NCI-H2196 (cell line): ENCODE measurements around the gene RPS18.
"Not testable (repeated sequence)": the region's sequence is repeated elsewhere in the genome, so short reads cannot be mapped to it uniquely, and the experiment has no call there.

Experiments
- DNase-seq: peaks from one replicate; lab custom pipeline; 2025; ENCODE audit not compliant: unreplicated experiment; lab: John Stamatoyannopoulos, UW

Gene RPS18

DNA sequence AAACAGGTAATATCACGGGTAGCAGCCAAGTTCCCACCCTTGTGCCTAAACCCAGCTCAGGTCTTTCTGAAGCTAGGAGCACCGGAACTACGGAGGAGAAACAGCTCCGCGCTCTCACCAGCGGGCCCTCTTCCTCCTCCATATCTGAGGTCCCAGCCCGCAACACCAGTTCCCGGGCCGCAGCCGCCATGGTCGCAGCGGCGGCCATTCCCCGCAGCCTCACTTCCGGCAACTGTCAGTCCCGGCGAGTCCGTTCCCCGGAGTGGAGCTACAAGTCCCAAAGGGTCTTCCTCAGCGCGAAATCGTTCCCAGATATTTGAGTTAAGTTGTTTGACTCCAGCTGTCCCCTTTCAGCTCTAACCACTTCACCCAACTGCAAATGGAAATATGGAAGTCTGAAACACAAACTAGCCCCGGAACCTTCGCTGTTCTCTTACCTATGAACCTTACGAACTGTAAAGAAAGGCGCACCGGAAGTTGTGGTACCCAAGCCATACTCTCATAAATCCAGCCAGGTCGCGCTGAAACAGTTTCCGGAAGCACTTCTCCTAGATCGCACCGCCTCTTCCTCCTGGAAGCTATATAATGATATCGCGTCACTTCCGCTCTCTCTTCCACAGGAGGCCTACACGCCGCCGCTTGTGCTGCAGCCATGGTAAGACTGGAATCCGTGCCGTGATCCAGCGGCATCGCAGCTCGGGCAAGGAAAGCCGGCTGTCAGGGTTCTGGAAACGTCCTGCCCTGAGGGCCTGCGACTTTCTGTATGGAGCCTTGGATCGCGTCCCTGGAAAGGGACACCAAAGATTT is at the start of gene RPS18, which contains the start of gene VPS52:
Gene RPS18 (plus strand): TSS at position 608 of the 807 bp plus-strand sequence. CDS start 45 bp downstream, at position 653.
Gene VPS52 (minus strand): TSS at position 409 of the 807 bp plus-strand sequence. CDS start 201 bp downstream, at position 208.
- peak; percentile 99 for DNase-seq

- not testable (repeated sequence) for DNase-seq
These were observed 45.3 kb upstream of the RPS18 start for GRCh38 chr6:33226503-33227120.

DNA sequence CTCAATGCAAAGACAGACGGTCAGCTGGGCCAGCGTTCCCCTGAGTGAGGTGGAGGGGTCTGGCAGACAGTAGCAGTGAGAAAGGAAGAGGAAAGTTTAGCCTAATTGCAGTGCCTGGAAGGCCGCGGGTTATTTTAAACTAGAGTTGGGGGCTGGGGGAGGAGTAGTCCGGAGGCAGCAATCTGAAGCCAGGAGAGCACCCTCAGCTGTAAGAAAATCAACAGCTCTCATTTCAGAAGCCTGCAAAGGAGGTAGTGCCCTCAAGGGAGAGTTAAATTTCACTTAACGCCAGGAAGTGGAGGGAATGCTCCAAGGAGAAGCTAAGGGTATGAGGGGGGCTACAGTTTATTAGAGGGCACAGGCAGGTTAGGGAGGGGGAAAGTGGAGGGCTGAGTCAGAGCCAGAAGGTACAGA is 36.6 kb upstream of the RPS18 start:
- no peak for DNase-seq

DNA sequence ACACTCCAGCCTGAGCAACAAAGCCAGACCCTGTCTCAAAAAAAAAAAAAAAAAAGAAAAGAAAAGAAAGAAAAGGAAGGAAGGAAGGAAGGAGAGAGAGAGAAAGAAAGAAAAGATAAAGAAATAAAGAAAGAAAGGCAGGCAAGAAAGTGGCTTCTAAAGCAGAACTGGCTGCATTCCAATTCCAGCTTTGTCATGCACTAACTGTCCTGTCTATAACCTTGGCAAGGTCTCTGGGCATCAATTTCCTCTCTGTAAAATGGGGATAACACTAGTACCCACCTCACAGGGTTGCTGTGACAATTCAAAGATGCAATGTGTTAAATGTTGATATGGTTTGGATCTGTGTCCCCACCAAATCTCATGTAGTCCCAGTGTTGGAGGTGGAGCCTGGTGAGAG is 35.5 kb upstream of the RPS18 start:
- DNase-seq: no peak

DNA sequence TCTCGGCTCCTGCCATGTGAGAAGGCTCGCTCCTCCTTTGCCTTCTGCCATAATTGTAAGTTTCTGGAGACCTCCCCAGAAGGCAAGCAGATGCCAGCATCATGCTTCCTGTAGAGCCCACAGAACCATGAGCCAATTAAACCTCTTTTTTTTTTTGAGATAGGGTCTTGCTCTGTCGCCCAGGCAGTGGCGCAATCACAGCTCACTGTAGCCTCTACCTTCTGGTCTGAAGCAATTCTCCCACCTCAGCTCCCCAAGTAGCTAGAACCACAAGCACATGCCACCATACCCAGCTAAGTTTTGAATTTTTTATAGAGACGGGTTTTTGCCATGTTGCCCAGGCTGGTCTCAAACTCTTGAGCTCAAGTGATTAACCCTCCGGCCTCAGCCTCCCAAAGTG is 35.0 kb upstream of the RPS18 start:
- DNase-seq: no peak

GRCh38 chr6:33237741-33238140 is 34.1 kb upstream of the RPS18 start:
- no peak for DNase-seq

- no peak for DNase-seq
These were observed 29.9 kb upstream of the RPS18 start for GRCh38 chr6:33241968-33242367.

GRCh38 chr6:33243476-33243875 is 28.4 kb upstream of the RPS18 start:
- DNase-seq: no peak

- DNase-seq: peak; percentile 96
These were observed 23.8 kb upstream of the RPS18 start for GRCh38 chr6:33247977-33248642.

GRCh38 chr6:33248643-33248931 is 23.3 kb upstream of the RPS18 start:
- DNase-seq: peak; percentile 72

DNA sequence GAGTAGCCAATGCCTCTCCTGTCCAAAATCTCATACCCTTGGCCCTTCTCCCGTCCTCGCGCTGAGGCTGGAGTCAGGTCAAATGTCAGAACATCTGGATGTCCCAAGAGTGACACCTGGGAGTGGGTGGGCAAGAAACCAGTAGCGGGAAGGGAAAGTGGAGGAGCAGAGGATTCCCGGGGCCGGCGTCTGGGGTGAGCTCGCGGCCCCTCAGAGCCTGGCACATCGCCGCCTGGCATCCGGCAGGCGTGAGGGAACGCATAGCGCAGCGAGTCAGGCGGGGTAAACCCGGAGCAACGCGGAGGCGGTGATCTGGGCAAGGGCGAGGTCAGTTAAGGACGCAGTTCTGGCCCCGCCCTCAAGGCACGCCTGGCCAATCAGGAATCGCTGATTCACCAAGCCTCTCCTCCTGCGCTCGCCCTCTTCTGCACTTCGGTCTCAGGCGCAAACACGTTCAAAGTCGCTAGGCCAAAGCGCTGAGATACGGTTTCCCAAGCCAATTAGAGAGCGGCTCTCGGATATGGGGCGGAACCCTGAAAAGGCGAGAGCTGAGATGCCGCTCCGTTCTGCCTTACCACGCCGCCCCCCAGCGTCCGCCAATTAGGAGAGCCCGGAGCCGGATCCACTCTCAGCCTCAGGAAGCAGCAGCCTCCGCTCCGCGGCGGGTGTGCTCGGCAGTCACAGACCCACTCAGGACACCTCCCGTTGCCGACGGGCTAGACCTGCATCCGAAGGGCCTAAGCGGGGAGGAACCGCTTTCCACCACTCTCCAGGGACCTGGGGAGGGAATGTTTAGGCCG is 22.7 kb upstream of the RPS18 start:
- DNase-seq: peak; percentile 100

- no peak for DNase-seq
These were observed 21.9 kb upstream of the RPS18 start for GRCh38 chr6:33249732-33250630.

DNA sequence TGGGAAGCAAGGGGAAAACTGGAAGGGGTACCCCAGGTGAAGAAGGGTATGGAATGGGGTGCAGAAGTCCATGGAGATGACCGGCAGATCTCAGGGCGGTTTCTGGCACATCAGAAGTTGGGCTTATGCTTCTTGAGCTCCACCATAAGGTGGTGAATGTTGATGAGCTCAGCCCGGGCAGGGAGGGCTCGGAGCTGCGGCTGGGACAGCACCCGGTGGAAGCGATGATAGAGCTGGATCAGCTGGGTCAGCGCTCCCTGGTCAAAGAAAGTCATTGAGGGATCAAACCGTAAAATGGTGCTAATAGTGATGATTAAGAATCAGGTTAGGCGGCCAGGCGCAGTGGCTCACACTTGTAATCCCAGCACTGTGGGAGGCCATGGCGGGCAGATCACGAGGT is 21.1 kb upstream of the RPS18 start:
- no peak for DNase-seq

GRCh38 chr6:33251395-33252012 is 20.4 kb upstream of the RPS18 start:
- DNase-seq: no peak

GRCh38 chr6:33252759-33253158 is 19.1 kb upstream of the RPS18 start:
- no peak for DNase-seq

DNA sequence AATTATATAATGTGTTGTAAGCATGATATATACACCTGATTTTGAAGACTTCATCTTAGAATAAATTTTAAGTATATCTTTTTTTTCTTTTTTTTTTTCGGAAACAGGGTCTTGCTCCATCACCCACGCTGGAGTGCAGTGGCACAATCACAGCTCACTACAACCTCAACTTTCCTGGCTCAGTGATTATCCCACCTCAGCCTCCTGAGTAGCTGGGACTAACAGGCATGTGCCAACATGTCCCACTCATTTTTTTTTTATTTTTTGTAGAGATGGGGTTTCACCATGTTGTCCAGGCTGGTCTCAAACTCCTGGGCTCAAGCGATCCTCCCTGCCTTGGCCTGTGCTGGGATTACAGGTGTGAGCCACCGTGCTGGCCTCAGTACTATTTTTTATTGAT is 17.3 kb upstream of the RPS18 start:
- no peak for DNase-seq

- no peak for DNase-seq
These were observed 12.8 kb upstream of the RPS18 start for GRCh38 chr6:33259032-33259431.

- DNase-seq: not testable (repeated sequence)
These were observed 9.4 kb upstream of the RPS18 start for GRCh38 chr6:33262490-33262889.

GRCh38 chr6:33264015-33264414 is 7.9 kb upstream of the RPS18 start:
- no peak for DNase-seq

DNA sequence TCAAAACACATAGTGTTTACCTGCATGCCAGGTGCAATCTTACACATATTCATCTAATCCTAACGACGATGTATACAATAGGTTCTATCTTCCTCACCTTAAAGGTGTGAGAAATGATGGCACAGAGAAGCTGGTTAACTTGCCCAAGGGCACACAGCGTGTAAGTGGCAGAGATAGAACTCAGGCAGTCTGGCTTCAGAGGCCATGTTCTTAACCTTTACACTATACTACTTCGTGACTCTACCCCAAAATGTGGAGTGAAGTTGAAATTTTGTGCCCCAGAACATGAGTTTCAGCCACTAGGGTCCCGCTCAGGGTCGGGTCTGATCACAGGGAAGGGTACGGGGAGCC is 783 bp upstream of the RPS18 start:
- DNase-seq: no peak
